SU-DHL-6 (cell line): ENCODE data around the gene RHOXF1.

Experiments used
- H2AFZ ChIP-seq: fragments of 200-600 bp; sonication (generic); 2 replicates; pipeline ENCODE4 v1.6.1; 2014; ENCODE audit warnings: low read depth, mild to moderate bottlenecking, moderate library complexity, mixed read lengths, antibody characterized with exemption, low read length; ENCODE audit not compliant: severe bottlenecking
- H3F3A ChIP-seq: fragments of 200-600 bp; shearing (Covaris generic); 2 replicates; pipeline ENCODE4 v1.6.0; 2016; ENCODE audit warnings: antibody characterized with exemption, mild to moderate bottlenecking; ENCODE audit not compliant: insufficient read depth
- H3K27ac ChIP-seq: fragments of 200-600 bp; sonication (generic); 2 replicates; pipeline ENCODE4 v1.5.1; 2016; ENCODE audit warnings: low read depth, mild to moderate bottlenecking, low read length, moderate library complexity, mixed read lengths
- H3K27me3 ChIP-seq: fragments of 200-600 bp; sonication (generic), shearing (Covaris generic); 2 replicates; pipeline ENCODE4 v1.6.0; 2014; ENCODE audit warnings: mild to moderate bottlenecking, low read length
- H3K36me3 ChIP-seq: fragments of 200-600 bp; sonication (generic); 2 replicates; pipeline ENCODE4 v1.6.1; 2014; ENCODE audit warnings: mild to moderate bottlenecking, low read length, mixed read lengths
- H3K4me2 ChIP-seq: fragments of 300-600, 200-600 bp; shearing (Covaris generic), sonication (generic); 2 replicates; pipeline ENCODE4 v1.6.0; 2014; ENCODE audit warnings: low read length, low read depth, mild to moderate bottlenecking; ENCODE audit not compliant: poor library complexity, severe bottlenecking
- H3K4me3 ChIP-seq: fragments of 200-600 bp; sonication (generic); 2 replicates; pipeline ENCODE4 v1.5.1; 2014; ENCODE audit warnings: antibody characterized with exemption, low read length, mild to moderate bottlenecking, mixed read lengths; ENCODE audit not compliant: insufficient read depth, poor library complexity, severe bottlenecking
- H3K79me2 ChIP-seq: fragments of 200-600 bp; sonication (generic); 2 replicates; pipeline ENCODE4 v1.6.1; 2014; ENCODE audit warnings: mild to moderate bottlenecking, low read length, moderate library complexity; ENCODE audit not compliant: insufficient read depth
- H3K9ac ChIP-seq: fragments of 200-600 bp; sonication (generic); 2 replicates; pipeline ENCODE4 v1.7.0; 2014; ENCODE audit warnings: mild to moderate bottlenecking, low read length
- H3K9me2 ChIP-seq: fragments of 200-600 bp; sonication (generic); replicated peaks from 2 replicates; pipeline ENCODE4 v1.6.1; 2014; ENCODE audit warnings: low read length; ENCODE audit not compliant: insufficient read depth
- H3K9me3 ChIP-seq: fragments of 200-600 bp; sonication (generic); 2 replicates; pipeline ENCODE4 v1.6.1; 2014; ENCODE audit warnings: low read length, mixed read lengths; ENCODE audit not compliant: insufficient read depth
- H4K20me1 ChIP-seq: fragments of 200-600 bp; sonication (generic); 2 replicates; pipeline ENCODE4 v1.6.1; 2014; ENCODE audit warnings: low read depth, mild to moderate bottlenecking, antibody characterized with exemption, low read length, moderate library complexity, mixed read lengths
- EZH2phosphoT487 ChIP-seq: fragments of 200-600 bp; sonication (generic), shearing (Covaris generic); conservative IDR thresholded peaks from 2 replicates; pipeline ENCODE4 v1.6.1; 2018; ENCODE audit warnings: mild to moderate bottlenecking, antibody characterized with exemption, low read length, moderate library complexity, mixed read lengths
- TF ChIP-seq, protein P1 (sequence below): fragments of 200-600 bp; sonication (generic); IDR thresholded peaks from one replicate; pipeline ENCODE4 v1.5.1; 2017; ENCODE audit warnings: antibody characterized with exemption, mild to moderate bottlenecking, low read length, moderate library complexity; ENCODE audit not compliant: insufficient read depth, poor library complexity, severe bottlenecking

RHOXF1 gene

DNA sequence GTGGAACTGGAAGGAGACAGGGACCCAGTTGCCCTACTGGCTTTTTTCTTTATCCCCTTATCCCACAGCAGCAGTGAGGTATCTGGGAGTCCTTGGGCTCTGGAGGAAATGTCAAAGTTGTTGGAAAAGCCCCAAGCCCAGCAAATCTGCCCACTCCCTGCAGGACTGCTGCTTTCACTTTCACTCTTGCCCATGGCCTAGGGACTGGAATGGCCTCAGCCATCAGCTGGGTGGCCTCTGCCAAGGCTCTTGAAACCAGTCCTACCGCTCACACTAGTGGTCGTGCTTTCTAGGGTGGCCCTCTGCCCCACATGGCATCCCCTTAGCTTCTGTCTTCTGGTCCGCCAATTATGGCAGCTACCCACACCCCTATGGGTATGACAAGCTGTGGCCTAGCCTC lies 9.7 kb upstream of the RHOXF1 start:
- H3K27me3 ChIP-seq, result no peaks in the 10 kb centered on the region
- TF ChIP-seq, protein P1, sequence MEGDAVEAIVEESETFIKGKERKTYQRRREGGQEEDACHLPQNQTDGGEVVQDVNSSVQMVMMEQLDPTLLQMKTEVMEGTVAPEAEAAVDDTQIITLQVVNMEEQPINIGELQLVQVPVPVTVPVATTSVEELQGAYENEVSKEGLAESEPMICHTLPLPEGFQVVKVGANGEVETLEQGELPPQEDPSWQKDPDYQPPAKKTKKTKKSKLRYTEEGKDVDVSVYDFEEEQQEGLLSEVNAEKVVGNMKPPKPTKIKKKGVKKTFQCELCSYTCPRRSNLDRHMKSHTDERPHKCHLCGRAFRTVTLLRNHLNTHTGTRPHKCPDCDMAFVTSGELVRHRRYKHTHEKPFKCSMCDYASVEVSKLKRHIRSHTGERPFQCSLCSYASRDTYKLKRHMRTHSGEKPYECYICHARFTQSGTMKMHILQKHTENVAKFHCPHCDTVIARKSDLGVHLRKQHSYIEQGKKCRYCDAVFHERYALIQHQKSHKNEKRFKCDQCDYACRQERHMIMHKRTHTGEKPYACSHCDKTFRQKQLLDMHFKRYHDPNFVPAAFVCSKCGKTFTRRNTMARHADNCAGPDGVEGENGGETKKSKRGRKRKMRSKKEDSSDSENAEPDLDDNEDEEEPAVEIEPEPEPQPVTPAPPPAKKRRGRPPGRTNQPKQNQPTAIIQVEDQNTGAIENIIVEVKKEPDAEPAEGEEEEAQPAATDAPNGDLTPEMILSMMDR, result no peak
- no peak for TF ChIP-seq EZH2phosphoT487
- H3K4me2 ChIP-seq, result no peak overlapping the region

DNA sequence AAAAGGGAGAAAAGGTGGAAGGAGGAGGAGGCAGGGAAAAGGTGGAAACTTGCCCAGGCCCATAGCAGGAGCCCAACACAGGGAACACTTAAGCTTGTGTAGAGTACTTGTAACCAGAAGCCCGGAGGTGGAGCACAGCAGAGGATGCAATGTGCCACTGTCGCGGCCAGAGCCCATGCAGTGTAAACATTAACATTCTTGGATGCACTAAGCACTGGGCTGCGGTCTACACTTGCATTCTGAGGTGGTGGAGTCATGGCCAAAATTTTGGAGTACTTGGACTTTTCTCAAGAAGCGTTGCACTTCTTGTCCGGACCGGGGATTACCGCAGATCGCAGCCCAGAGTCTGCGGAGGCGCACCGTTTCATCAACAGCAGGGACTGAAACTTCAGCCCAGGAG lies 4.5 kb upstream of the RHOXF1 start:
- Histone ChIP-seq H3K9me3 (no peaks in the 10 kb centered on the region), H3K4me2 (no peak overlapping the region), H3F3A (no peaks in the 10 kb centered on the region), H2AFZ (no peak overlapping the region), H3K79me2 (no peaks in the 10 kb centered on the region), H3K4me3 (no peak overlapping the region), H3K27me3 (no peaks in the 10 kb centered on the region), H3K27ac (no peak overlapping the region), H3K9ac (no peak overlapping the region), H3K36me3 (no peaks in the 10 kb centered on the region), H3K9me2 (no peaks in the 10 kb centered on the region), H4K20me1 (no peaks in the 10 kb centered on the region)
- no peak for TF ChIP-seq EZH2phosphoT487
- TF ChIP-seq, protein P1, result no peak

More for the DNA sequence above, 9.7 kb upstream of the RHOXF1 start:
- H3K4me3 ChIP-seq, result no peak overlapping the region
- H3K36me3 ChIP-seq, result no peaks in the 10 kb centered on the region
- H4K20me1 ChIP-seq, result no peaks in the 10 kb centered on the region
- no peaks in the 10 kb centered on the region for H3K79me2 ChIP-seq
- no peaks in the 10 kb centered on the region for H3F3A ChIP-seq
- no peak overlapping the region for H2AFZ ChIP-seq
- no peak overlapping the region for H3K9ac ChIP-seq
- no peaks in the 10 kb centered on the region for H3K9me3 ChIP-seq
- H3K9me2 ChIP-seq, result no peaks in the 10 kb centered on the region
- no peak overlapping the region for H3K27ac ChIP-seq

DNA sequence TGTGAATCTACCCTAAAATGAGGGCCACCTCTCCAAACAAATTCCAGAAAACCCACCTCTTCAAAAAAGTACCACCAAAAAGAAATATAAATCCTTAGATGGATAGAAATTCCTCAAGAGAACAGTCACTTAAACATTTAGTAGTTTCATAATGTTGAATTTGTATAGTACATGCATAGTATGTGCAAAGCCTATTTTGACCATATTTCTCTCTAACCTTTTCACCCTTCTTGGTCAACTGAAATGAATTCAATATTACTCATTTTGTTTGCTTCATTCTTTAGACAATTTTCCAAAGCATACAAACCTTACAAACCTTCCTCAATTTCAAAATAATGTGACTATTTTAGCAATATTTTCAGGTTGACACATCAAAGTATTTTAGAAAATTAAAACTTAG lies 4.1 kb downstream of the RHOXF1 start:
- H4K20me1 ChIP-seq, result no peaks in the 10 kb centered on the region
- H3K4me2 ChIP-seq, result no peak overlapping the region

More for the DNA sequence above, 4.1 kb downstream of the RHOXF1 start:
- Histone ChIP-seq H3F3A (no peaks in the 10 kb centered on the region), H3K79me2 (no peaks in the 10 kb centered on the region), H3K27ac (no peak overlapping the region), H3K9me2 (no peaks in the 10 kb centered on the region), H3K9ac (no peak overlapping the region), H3K4me3 (no peak overlapping the region), H3K27me3 (no peaks in the 10 kb centered on the region), H3K9me3 (no peaks in the 10 kb centered on the region), H3K36me3 (no peaks in the 10 kb centered on the region), H2AFZ (no peak overlapping the region)
- TF ChIP-seq EZH2phosphoT487, result no peak
- TF ChIP-seq, protein P1, result no peak
